IPS-NIHi7 (cell line): Measurements from ENCODE around the gene ATL2.
"Not testable (repeated sequence)": the region's sequence is repeated elsewhere in the genome, so short reads cannot be mapped to it uniquely, and the experiment has no call there.

ENCODE experiments used
- DNase-seq: peaks from one replicate; pipeline ENCODE4 v3.0.0; 2012; ENCODE audit warnings: mixed read lengths; ENCODE audit errors: extremely low spot score

ATL2 gene

DNA sequence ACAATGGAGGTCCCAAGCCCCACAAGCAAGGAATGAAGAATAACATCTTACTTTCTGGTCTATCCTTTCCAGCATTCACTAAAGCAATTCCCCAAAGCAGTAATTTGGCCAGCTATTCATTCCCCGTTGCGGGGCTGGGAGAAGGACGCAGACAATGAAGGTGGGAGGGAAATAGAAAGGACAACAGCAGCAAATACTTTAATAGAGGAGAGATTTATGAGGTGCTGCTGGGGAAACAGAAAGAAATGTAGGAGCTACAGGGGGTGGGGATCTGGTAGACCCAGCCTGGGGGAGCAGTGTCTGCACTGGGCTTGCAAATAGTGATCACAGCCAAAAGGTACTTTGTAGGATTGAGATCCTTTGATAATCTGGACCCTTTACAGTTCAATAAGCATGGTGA is 13.9 kb upstream of the ATL2 start:
- DNase-seq, result no peak

DNA sequence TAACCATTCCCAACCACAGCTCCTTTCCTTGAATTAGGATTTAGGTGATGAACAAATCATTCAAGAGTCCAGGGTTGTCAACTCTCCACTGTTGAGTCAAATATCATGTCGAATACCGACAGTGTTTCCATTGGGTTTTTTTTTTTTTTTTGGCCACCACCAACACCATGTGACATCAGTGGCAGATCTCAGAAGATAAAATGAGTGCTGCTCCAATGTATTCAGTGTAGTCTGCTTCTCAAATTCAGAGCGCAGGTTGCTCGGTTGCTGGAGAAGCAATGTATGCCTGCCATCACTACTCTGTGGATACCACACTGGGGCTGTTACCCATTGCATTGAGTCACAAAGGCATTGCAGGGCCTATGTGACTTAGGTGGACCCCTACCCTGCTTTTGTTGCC is 10.8 kb upstream of the ATL2 start:
- DNase-seq, result no peak

DNA sequence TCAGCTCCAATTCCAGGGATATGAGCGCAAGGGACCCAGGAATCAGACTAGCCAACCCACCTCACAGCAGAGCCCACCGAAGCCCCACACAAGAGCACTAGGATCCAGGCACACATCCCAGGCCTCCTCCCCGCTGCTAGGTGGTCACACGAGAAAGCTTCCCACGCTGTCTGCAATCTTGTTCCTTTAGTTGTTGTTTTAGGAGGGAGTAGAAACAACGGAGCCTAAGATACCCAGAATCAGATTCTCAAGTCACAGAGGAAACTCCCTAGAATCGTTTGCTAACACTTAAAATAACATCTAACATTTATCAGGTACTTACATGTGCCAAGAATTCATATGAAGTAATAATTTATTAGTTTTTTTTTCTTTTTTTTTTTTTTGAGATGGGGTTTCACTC is 9.7 kb upstream of the ATL2 start:
- no peak for DNase-seq

DNA sequence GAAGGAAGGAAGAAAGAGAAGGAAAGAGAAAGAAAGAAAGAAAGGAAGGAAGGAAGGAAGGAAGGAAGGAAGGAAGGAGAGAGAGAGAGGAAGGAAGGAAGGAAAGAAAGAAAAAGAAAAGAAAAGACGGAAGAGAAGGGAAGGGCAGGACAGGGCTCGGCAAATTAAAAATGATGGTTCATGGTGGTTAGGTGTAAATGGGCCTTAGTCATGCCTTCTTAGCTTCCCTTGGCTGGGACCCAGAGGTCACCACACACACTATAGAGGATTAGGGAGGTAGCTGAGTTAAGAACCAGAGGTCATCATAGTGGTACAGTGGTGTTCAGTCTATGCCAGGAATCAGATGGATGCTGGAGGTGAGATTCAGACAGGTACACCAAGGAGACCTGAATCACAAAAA is 9.3 kb upstream of the ATL2 start:
- no peak for DNase-seq

DNA sequence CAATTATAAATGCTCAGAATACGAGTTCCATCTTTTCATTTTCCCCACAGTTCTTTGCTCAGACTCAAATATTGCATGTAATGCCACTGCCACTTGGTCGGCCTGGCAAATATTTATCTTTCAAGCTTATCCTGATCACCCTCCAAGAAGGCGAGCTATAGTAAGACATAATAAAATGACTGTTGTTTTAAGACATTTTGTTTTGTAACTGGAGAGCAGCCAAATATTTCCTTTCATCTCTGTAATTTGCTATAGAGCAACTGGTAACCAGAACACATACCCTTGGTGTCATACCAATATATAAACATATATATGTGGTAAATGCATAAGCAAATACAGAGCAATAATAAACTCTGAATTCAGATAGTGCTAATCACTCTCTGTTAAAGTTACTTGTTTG is 7.3 kb upstream of the ATL2 start:
- no peak for DNase-seq

DNA sequence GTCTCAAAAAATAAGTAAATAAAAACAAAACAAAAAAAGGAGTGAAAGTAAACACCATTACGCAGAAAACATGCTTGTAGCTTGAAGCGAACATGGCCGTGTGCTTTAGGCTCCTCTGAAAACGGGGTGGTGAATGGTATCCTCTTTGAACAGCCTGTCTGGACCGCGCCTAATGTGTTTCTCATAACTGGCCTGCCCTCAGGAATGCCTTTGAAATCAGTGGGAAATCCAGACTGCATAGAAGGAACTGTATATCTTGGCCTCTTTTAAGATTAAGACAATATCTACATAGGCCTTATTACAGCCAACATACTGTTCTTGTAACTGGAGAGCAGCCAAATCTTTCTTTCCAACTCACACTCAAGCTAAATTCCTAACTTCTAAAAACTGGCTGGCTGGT is 6.7 kb upstream of the ATL2 start:
- not testable (repeated sequence) for DNase-seq

DNA sequence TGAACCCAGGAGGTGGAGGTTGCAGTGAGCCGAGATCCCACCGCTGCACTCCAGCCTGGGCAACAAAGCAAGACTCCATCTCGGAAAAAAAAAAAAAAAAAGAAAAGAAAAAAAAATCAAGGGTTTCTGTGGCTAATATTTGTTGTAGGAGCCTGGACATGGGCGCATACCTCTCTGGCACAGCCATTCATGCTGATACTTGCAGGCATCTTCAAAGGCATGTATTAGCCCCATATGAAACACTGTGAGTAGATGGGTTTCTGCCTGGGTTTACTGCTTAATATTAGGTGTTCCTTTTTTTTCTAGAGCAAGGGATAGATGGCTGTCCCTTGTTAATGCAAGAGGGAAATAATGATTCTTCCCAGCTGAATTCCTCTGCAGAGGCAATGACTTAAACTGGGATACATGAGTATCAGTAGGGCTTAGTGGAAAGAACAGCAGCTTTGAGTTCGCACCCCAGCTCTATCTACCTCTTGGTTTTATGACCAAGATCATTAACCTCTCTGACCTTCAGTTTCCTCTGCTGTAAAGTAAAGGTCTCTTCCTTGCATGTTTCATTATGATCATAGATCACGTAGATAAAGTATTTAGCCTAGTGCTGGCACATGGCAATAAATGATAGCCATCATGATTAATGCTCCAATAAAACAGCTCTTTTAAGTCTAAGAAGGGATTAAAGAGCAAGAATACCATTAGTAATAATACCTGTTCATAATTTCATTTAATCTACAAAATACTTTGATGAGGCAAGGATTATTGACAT is 4.5 kb upstream of the ATL2 start:
- DNase-seq, result no peak

DNA sequence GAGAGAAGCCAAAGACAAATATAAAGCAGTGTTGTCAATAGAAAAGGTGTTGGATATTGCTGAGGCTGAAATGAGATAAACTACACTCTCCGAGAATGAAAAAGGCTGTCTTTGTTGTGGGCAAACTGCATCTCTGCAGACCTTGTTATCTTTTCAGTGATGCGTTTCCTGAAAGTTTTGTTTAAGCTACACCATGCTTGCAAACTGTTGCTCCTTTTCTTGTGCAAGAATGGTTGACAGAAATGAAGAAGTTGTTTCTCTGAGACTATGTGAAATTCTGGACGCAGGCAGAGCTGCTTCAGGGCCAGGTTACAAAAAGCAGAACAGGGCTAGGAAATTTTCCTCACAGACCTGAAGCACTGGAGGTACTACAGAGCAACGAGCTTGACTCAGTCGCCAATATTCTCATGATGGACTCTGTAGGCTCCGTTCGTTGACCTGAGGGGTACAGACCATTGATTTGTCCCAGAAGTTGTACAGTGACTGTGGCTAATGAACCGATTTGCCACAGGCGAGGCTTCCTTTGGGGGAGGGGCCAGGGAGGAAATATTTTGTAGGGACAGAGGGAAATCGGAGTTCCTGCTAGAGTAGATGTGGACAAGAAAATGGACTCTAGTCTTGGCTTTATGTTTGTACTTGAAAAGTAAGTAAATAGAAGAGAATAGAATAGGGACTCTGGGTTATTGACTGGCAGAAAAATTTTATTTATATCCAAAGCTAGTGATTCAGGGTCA is 3.5 kb upstream of the ATL2 start:
- no peak for DNase-seq

DNA sequence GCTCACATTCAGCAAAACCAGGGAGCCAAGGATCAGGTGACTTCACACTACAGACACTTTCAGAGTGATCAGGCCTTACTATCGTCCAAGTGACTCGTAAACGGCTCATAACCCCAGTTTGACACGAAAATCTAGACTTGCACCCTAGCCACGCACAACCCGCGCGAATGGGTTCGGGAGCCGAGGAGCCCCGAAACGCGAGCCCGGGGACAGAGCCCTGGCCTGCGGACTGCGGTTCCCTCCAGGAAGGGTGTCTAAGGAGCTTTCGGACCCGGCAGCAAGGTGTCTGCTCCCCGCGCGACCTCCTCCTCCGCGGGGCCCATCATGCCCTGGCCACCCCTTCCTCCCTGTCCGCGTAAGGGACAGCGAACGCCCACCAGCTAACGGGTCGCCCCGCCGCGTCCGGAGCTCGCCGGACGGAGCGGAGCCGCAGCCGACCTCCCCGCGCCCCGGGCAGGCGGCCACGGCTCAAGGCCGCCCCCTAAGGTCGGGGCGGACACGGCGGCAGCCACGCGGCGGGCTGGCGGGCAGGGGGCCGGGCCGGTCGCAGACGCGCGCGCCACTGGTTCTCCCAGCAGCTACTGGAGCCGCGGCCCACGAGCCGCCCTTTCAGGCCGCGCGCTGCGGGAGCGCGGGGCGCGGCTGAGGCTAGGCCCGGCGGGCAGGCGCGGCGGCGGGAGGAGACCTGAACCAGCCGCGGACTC is 575 bp downstream of the ATL2 start:
- DNase-seq, result peak; percentile 81

DNA sequence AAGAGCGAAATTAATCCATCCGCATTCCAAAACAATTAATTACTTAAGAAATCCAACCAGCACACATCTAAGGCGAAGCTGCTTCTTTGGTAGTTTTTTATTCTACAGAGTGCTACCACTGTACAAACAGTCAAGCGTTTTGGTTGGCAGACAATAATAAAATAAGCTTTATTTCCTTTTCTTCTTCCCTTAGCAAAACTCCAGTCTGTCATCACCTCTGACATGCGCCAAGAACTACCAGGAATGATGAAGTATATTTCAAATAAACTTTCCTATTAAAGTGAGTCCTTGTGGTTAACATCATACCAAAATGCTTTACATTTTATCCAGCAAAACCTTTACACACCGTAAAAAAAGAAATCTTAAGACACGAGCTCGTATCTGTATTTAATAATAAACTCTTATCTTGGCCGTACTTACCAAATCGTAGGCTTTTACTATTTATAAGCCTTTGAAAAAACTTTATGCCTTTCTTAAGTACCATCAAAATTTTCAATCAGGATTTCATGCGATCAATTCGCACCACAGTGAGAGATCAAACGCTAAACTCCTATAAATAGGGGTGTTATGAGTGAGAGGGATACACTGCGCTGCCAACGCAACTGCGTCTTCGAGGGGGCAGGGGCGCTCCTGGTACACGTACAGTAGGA is 1.3 kb downstream of the ATL2 start:
- DNase-seq, result no peak

DNA sequence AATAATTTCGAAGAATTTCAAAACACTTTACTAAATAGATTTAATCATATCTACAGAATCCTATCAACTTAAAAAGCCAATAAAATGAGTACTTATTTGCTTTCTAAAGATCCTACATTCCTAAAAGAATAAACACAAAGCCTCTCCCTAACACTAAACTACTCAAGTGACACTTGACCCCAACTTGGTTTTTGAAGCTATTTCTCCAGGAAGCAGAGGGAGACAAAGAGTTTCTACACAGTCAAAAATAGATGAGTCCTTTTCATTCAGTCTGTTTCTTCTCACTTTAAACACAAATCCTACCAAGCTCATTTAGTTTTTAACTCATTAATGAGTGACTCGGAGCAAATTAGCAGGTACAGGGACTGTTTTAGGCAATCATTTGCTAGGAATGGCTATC is 2.1 kb downstream of the ATL2 start:
- no peak for DNase-seq

DNA sequence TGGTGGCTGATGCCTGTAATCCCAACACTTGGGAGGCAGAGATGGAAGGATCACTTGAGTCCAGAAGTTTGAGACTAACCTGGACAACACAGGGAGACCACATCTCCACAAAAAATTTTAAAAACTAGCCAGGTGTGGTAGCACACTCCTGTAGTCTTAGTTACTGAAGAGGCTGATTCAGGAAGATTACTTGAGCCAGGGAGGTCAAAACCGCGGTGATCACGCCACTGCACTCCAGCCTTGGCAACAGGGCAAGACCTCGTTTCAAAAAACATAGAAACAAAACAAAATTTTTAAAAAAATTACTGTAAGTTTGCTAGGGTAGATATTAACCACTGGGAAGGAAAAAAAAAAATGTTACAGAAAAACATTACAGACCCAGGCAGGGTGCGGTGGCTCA is 5.8 kb downstream of the ATL2 start:
- DNase-seq, result no peak

DNA sequence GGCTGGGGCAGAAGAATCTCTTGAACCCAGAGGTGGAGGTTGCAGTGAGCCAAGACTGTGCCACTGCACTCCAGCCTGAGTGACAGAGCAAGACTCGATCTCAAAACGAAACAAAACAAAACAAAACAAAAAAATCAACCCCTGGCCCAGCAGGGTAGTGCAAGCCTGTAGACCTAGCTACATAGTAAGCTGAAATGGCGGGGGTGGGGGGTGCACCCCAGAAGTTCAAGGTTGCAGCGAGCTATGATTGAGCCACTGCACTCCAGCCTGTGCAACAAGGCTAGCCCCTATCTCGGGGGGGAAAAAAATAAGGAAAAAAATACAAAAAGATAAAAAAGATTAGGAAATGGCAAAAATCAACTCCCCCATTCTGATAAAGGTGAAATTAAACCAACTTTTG is 6.4 kb downstream of the ATL2 start:
- no peak for DNase-seq

DNA sequence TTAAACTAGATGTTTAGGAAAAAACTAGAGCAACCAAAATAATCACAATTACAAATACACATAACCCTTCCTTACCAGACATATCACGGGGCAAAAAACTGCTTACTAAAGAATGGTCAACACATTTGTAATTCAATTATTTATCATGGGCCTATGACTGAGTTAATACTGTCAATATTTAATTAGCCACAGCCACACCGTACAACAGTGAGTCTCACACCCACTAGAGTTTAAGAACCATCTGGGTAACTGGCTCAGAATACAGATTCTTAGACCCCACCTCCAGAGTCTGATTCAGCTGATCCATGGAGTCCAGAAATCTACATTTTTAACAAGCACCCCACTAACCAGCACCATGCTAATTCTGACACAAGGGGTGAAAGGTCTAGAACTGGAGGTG is 14.8 kb downstream of the ATL2 start:
- no peak for DNase-seq

DNA sequence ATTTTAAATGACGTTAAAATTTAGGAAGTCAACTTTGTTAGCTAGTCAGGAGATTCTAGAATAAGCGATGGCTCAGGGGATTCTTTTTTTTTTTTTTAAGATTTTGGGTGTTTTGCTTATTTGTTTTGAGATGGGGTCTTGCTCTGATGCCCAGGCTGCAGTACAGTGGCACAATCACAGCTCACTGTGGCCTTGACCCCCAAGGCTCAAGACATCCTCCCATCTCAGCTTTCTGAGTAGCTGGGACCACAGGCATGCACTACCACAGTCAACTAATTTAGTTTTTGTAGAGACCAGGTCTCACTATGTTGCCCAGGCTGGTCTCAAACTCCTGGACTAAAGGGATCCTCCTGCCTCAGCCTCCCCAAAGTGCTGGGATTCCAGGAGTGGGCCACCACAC is 16.9 kb downstream of the ATL2 start:
- DNase-seq, result no peak

DNA sequence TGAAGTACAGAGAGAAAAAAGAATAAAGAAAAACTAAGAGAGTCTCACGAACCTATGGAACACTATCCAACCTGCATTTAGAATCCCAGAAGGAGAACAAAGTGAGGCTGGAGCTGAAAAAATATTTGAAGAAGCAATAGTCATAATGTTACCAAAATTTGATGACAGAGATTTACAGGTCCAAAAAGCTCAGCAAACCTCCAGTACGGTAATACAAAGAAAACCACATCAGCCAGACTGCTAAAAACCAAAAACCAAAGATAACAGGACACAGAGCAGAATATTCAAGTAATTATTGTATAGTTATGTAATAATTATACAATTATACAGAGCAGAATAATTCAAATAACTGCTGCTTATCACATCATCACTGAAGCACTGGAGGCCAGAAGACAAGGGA is 23.7 kb downstream of the ATL2 start:
- no peak for DNase-seq

DNA sequence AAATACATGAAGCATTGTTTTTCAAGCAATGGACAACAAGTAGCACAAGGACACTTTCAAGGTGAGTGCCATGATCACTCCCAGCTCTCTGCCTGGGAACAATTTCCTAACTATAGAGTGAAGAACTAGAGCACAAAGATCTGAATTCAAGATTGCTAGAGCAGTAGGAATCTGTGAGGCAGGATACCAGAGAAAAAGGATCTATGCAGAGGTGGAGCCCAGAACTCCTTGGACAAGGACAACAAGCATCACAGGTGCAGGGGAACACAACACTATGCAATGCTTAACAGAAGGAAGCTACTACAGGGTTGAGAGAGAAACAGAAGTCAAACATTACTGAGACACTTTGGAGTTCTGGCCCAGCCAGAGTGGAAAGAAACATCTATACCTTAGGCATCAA is 24.7 kb downstream of the ATL2 start:
- DNase-seq, result no peak

DNA sequence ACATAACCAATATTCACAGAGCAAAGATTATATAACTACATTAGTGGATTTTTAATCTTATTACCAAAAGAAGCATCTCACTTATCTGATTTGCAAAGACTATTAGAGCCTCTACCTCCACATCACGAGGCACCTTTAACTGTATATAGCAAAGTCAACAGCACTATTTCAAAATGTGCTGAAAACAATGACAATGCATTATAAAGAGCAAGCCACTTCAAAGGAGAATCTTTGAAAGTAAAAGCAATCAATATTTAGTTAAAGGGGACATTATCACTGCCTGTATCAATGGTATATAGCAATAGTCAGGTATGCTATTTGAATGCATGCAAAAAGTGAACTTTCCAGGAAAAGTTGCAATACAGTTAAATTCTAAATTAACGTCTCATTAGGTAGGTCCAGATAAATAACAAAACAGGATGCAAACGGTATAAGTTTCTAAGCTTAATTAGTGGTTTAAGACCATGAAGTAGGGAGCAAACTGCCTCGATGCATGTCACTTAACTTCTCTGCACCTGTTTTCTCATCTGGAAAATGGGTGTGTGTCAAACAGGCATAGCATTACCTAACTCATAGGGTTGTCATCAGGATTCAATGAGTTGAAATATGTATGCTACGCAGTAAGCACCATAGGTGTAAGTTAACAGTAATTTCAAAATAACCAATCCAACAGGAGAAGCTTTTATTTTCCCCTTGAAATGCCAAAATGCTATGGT is 31.6 kb downstream of the ATL2 start:
- DNase-seq, result no peak

DNA sequence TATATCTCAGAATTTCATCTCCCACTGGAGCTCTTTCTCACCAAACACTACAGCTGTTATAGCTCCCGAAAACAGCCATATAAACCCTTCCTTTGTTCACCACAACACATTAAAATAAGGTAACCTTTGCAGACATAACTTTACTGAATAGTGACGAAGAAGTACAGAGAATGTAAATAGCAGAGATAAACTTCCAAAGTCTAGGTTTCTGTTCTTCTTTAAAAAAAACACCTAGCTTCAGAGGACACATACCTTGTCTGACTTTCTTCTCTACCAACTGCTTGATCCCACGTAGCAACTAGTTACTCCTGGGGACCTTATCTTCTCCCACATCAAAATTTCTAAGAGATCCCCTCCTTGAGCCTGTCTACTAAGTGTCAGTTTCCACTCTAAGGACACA is 32.3 kb downstream of the ATL2 start:
- no peak for DNase-seq

DNA sequence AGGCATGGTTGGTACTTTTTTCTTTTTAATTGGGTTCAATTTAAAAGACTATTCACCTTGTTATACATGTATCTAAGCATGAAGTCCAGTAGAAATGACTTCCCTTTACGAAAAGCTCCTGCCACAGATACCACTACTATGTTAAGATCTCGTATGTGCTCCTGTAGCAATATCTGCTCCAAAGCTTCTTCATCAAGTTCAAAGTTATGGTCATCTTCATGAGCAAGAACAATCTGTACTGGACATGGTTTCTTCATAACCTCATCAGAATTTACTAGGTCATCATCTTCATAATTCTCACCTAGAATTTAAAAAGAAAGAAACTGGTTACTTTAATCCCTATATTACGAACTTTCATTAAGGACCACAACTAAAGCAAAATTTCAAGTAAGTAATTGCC is 33.9 kb downstream of the ATL2 start:
- no peak for DNase-seq

DNA sequence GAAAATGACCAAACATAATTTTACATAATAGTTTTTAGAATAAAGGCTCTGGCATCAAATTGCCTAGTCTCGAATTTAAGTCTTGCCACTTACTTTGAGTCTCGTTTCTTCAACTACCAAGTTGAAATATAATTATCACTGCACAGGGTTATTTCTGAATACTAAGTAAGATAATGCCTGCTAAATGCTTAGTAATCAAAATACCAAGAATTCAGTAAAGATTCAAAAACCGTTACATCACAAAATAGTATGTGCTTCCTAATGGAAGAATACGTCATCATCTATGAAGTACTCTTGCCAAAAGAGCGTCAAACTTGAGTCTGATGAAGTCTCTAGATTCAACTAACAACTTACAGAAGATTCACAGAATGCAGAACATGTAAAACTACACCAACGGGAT is 40.5 kb downstream of the ATL2 start:
- no peak for DNase-seq

DNA sequence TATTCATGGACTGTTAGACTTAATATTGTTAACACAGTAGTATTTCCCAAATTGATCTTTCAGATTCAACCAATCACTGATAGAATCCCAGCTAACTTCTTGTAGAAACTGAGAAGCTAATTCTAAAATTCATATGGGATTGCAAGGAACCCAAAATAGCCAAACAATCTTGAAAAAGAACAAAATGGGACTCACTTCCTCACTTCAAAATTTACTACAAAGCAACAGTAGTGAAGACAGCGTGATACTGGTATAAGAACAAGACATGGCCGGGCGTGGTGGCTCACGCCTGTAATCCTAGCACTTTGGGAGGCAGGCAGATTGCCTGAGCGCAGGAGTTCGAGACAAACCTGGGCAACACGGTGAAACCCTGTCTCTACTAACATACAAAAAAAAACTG is 46.3 kb downstream of the ATL2 start:
- DNase-seq, result no peak
